HG03469 (cell line): ENCODE measurements around the gene ZNF772.

Source experiments
- ATAC-seq: cut with Tn5 transposase; IDR thresholded peaks from one replicate; pipeline ENCODE4 v1.9.1; 2021; ENCODE audit warnings: mild to moderate bottlenecking, moderate library complexity, moderate number of reproducible peaks; ENCODE audit not compliant: unreplicated experiment

ZNF772 gene

GRCh38 chr19:57436417-57436816 lies 40.9 kb downstream of the ZNF772 start:
- ATAC-seq = no peak

GRCh38 chr19:57435062-57435978 lies 42.0 kb downstream of the ZNF772 start, which contains the start of gene ZNF749:
Gene ZNF749, plus strand, starts transcription at chr19:57435325. Its CDS starts 254 bp downstream, at chr19:57435579.
- peak; percentile 89 for ATAC-seq

GRCh38 chr19:57434386-57435061 lies 42.8 kb downstream of the ZNF772 start:
- ATAC-seq = no peak

- ATAC-seq = no peak
These were observed 56.3 kb downstream of the ZNF772 start for GRCh38 chr19:57421037-57421436.

GRCh38 chr19:57419439-57419838 lies 57.9 kb downstream of the ZNF772 start:
- no peak for ATAC-seq
